ENCODE results near the gene ZFHX2. TPM values are rescaled to one million over a fixed set of nuclear protein-coding genes. Genes with fewer than 3 reads are reported as not detected.
A peak's percentile ranks its signal among the peaks of the same experiment; 100 is the strongest.

Gene ZFHX2
- total RNA-seq, 2 donors from 2014 or later = 1.8 to 2.0 TPM

DNA sequence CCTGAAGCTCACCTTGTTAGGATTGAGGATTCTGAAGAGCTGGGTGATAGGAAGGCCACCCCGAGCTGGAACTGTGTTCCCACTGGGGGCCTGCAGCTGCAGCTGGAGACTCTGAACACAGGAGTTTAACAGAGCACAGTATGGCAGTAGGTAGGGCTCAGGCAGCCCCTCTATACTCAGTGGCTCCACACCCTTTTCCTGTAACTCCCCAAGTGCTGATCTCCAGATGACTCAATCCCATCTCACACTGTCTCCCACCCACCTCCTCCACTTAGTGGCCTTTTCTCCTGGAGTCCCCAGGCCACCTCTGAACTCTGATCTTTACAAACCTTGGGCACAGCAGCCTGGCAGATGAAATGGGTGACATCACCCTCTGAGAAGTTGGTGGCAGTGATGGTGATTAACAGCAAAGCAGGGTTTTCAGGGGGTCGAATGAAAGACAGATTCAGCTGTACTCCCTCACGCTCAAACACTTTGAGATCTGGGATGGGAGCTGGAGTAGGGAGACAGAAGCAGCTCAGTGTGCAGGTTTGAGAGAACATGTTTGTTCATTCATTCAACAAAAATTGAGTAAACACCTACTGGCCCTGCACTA is 8.5 kb upstream of the ZFHX2 start:
- intact Hi-C loops (cut with DNase I) = no loop called here
- Histone ChIP-seq H3K36me3 (no peaks in the 10 kb centered on the region), H3K27ac (no peak overlapping the region)

DNA sequence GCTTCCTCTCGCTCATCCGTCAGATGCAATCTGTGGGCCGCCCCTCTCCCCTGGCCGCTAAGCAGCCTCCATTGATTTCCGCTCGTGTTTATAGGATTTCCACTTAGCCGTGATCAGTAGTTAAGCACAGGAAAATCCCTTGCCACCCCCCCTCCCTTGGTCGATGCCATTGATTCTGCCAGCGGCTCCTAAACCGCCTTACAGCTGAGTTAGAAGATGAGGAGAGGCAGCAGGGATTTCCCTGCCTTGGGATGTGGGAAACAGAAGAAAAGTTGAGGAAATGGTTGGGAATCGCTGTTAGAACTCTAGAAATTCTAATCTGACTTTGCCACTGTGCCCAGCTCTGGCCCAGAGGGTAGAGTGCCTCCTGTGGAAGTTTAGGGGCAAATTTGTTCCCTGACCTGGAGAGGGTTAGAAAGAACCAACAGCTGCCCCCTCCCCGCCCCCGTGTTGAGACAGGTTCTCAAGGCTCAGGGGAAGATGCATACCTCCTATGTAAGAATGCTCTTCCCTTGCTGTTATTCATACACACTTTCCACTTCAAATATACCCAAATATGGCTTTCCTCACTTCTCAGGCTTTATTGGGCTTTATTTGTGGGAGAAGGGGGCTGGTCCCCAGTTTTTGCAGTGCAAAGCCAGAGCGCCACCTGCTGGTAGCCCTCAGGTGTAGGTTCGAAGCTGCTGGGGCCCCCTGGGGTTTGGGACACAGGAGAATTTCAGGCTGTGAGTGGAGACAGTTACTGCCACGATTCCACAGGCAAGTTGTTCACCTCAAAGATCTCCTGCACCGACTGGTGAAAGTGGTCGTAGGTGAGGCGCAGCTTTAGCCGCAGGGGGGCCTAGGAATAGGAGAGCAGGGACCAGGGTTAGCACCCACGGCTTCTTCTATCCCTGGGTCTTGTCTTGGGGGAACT is 7.7 kb upstream of the ZFHX2 start:
- intact Hi-C loops (cut with DNase I) = no loop called here
- H3K9ac ChIP-seq (ENCODE audit: low read depth in 2 of 2, low read length in 2 of 2) = no peak overlapping the region
- H3K9me3 ChIP-seq = no peaks in the 10 kb centered on the region
- H3K27me3 ChIP-seq = no peaks in the 10 kb centered on the region
- no peak overlapping the region for H3K27ac ChIP-seq
- DNase-seq = peak; percentile 49
- H3K36me3 ChIP-seq = no peaks in the 10 kb centered on the region
- no peak overlapping the region for H3K4me3 ChIP-seq
- TF ChIP-seq, protein P1, sequence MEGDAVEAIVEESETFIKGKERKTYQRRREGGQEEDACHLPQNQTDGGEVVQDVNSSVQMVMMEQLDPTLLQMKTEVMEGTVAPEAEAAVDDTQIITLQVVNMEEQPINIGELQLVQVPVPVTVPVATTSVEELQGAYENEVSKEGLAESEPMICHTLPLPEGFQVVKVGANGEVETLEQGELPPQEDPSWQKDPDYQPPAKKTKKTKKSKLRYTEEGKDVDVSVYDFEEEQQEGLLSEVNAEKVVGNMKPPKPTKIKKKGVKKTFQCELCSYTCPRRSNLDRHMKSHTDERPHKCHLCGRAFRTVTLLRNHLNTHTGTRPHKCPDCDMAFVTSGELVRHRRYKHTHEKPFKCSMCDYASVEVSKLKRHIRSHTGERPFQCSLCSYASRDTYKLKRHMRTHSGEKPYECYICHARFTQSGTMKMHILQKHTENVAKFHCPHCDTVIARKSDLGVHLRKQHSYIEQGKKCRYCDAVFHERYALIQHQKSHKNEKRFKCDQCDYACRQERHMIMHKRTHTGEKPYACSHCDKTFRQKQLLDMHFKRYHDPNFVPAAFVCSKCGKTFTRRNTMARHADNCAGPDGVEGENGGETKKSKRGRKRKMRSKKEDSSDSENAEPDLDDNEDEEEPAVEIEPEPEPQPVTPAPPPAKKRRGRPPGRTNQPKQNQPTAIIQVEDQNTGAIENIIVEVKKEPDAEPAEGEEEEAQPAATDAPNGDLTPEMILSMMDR (IDR thresholded peaks at IDR 0.05) = peak; percentile 84
- H3K4me1 ChIP-seq = no peaks in the 10 kb centered on the region

More for the DNA sequence above, 8.5 kb upstream of the ZFHX2 start:
- H3K9ac ChIP-seq (ENCODE audit: low read depth in 2 of 2, low read length in 2 of 2) = no peak overlapping the region
- no peaks in the 10 kb centered on the region for H3K27me3 ChIP-seq
- H3K4me1 ChIP-seq = no peaks in the 10 kb centered on the region
- DNase-seq = no peak
- H3K4me3 ChIP-seq = no peak overlapping the region
- TF ChIP-seq, protein P1 (IDR thresholded peaks at IDR 0.05) = no peak
- H3K9me3 ChIP-seq = no peaks in the 10 kb centered on the region

DNA sequence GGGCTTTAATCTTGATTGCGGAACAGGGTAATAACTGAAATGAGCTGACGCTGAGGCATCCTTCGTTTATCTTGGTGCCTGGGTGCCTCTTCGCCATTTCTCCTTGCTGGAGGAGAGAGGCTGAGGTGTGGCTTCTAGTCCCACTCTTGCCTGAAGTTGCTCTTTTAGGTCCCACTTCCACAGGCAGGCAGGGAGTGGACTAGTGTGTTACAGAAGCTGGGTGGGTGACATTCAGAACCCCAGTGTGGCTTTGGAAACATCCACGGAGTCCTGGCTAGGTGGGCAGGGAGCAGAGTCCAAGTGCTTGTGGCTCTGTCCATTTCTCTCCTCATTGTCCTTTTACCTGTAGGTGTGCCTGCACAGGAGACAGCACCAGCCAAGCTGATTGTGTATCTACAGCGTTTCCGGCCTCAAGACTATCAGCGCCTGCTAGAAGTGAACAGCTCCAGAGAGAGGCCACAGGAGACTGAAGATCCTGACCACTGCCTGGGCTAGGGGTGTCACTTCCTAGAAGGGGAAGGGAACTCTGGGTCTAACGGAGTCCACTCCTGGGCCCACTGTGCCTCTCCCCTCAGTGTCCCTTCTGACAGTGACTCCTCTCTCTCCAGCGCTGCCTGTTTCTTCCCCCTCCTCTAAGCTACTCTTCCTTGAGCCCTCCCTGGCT is 6.9 kb upstream of the ZFHX2 start:
- H3K4me3 ChIP-seq = no peak overlapping the region
- TF ChIP-seq, protein P1 (IDR thresholded peaks at IDR 0.05) = no peak
- no peaks in the 10 kb centered on the region for H3K27me3 ChIP-seq
- no peak overlapping the region for H3K27ac ChIP-seq
- no peak for DNase-seq
- no peaks in the 10 kb centered on the region for H3K36me3 ChIP-seq
- no peak overlapping the region for H3K9ac ChIP-seq (ENCODE audit: low read depth in 2 of 2, low read length in 2 of 2)
- no peaks in the 10 kb centered on the region for H3K4me1 ChIP-seq
- intact Hi-C loops (cut with DNase I) = no loop called here
- H3K9me3 ChIP-seq = no peaks in the 10 kb centered on the region

DNA sequence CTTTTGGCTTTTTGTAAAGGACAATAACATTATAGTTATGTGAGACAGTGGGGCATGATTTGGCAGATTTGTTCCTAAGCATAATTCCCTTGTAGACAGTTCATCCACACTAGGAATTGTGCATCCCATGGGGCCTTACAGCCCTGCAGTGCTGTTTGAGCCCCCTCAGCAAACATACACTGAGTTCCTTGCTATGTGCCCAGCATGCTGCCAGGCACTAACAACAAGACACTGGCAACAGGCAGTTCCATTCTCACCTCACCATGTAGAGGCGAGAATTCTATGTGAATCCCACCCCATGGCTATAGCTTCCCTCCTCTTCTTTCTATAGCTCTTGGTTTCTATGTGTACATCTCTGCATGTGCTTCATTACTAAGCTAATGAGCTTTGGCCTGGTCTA is 6.4 kb upstream of the ZFHX2 start:
- intact Hi-C loops (cut with DNase I) = no loop called here

DNA sequence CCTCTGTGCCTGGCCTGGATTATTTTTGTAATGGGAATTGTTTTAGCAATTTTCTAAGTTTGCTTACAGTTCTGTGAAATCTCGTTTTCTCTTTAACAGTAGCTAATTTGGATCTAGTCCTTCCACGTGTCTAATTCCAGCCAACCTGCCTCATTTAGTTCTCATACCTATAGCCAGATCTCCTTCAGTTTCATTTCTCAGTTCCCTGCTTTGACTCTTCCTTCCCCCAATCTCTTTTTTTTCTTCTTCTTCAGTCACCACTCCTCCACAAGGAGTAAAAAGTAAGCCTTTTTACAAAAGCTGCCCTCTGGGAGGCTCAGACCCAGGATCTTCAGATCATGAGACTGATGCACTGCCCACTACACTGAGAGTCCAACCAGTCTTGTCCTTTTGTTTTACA is 6.0 kb upstream of the ZFHX2 start:
- H3K36me3 ChIP-seq = no peaks in the 10 kb centered on the region
- H3K27ac ChIP-seq = no peak overlapping the region
- TF ChIP-seq, protein P1 (IDR thresholded peaks at IDR 0.05) = no peak
- intact Hi-C loops (cut with DNase I) = no loop called here
- no peak overlapping the region for H3K4me3 ChIP-seq
- H3K9ac ChIP-seq (ENCODE audit: low read depth in 2 of 2, low read length in 2 of 2) = no peak overlapping the region
- no peak for DNase-seq
- H3K4me1 ChIP-seq = no peaks in the 10 kb centered on the region
- H3K27me3 ChIP-seq = no peaks in the 10 kb centered on the region
- H3K9me3 ChIP-seq = no peaks in the 10 kb centered on the region

More for the DNA sequence above, 6.4 kb upstream of the ZFHX2 start:
- Histone ChIP-seq H3K27me3 (no peaks in the 10 kb centered on the region), H3K27ac (no peak overlapping the region), H3K4me3 (no peak overlapping the region), H3K9me3 (no peaks in the 10 kb centered on the region), H3K4me1 (no peaks in the 10 kb centered on the region), H3K36me3 (no peaks in the 10 kb centered on the region), H3K9ac (ENCODE audit: low read depth in 2 of 2, low read length in 2 of 2) (no peak overlapping the region)
- no peak for DNase-seq
- TF ChIP-seq, protein P1 (IDR thresholded peaks at IDR 0.05) = no peak

Measured in colonic mucosa (tissue), 4 donors.